IMR-90 (cell line): ENCODE data around the gene PCNX4. TPM values are rescaled to one million over a fixed set of nuclear protein-coding genes. Genes with fewer than 3 reads are reported as not detected.

Source experiments
- ATAC-seq: fragments of 200-7000 bp; cut with Tn5 transposase; 2 replicates; pipeline ENCODE4 v1.9.1; 2020; ENCODE audit warnings: low read depth, mild to moderate bottlenecking, moderate library complexity
- BruUV-seq: library from RNA; stranded (reverse); fragments of 400-500 nt; replicated peaks from 2 replicates; lab custom pipeline; 2021; lab: Mats Ljungman, UMichigan
- CTCF ChIA-PET: fragments of 300-600 bp; formaldehyde crosslinking; extraction: SDS; loops from one replicate; lab custom pipeline; 2021; ENCODE audit warnings: antibody characterized with exemption; lab: Yijun Ruan, JAX
- POLR2A ChIA-PET: fragments of 300-600 bp; sonication (Branson Sonifier 250); formaldehyde crosslinking; loops from one replicate; lab custom pipeline; 2022; ENCODE audit warnings: antibody characterized with exemption; ENCODE audit not compliant: unreplicated experiment; lab: Charles Lee
- DNase-seq: peaks from one replicate; pipeline ENCODE4 v3.0.0; 2013
- H2AFZ ChIP-seq: replicated peaks from 2 replicates; pipeline ENCODE3; 2013; ENCODE audit warnings: low read length, mild to moderate bottlenecking; ENCODE audit not compliant: poor library complexity
- H2AK5ac ChIP-seq: 2 replicates; pipeline ENCODE4 v1.6.1; 2013; ENCODE audit warnings: low read depth, low read length, inconsistent platforms
- H2AK9ac ChIP-seq: replicated peaks from 2 replicates; pipeline ENCODE3; 2013; ENCODE audit warnings: mild to moderate bottlenecking, low read depth, low read length, moderate library complexity; ENCODE audit not compliant: poor library complexity
- H2BK120ac ChIP-seq: 2 replicates; pipeline ENCODE4 v1.6.1; 2013; ENCODE audit warnings: low read depth, low read length, inconsistent platforms
- H2BK15ac ChIP-seq: 3 replicates; pipeline ENCODE4 v1.6.1; 2013; ENCODE audit warnings: low read depth, low read length, inconsistent platforms
- H2BK20ac ChIP-seq: 2 replicates; pipeline ENCODE4 v1.6.1; 2013; ENCODE audit warnings: low read depth, mild to moderate bottlenecking, inconsistent platforms, low read length, moderate library complexity
- H2BK5ac ChIP-seq: 2 replicates; pipeline ENCODE4 v1.6.1; 2013; ENCODE audit warnings: mild to moderate bottlenecking, low read depth, low read length, inconsistent platforms; ENCODE audit not compliant: poor library complexity, severe bottlenecking
- H3K14ac ChIP-seq: replicated peaks from 2 replicates; pipeline ENCODE4 v1.6.1; 2013; ENCODE audit warnings: low read depth, low read length, inconsistent platforms
- H3K18ac ChIP-seq: 2 replicates; pipeline ENCODE4 v1.6.1; 2013; ENCODE audit warnings: low read depth, low read length, control low read depth
- H3K23ac ChIP-seq: 2 replicates; pipeline ENCODE4 v1.6.1; 2013; ENCODE audit warnings: low read depth, low read length, inconsistent platforms
- H3K27ac ChIP-seq: 2 replicates; pipeline ENCODE4 v1.5.1; 2013; ENCODE audit warnings: mild to moderate bottlenecking, control low read depth, low read length; ENCODE audit not compliant: insufficient read depth
- H3K27me3 ChIP-seq: 2 replicates; pipeline ENCODE4 v1.6.1; 2013; ENCODE audit warnings: low read length; ENCODE audit not compliant: control insufficient read depth, insufficient read depth
- H3K36me3 ChIP-seq: 2 replicates; pipeline ENCODE4 v1.6.1; 2013; ENCODE audit warnings: low read length, mixed read lengths; ENCODE audit not compliant: control insufficient read depth, insufficient read depth
- H3K4ac ChIP-seq: 2 replicates; pipeline ENCODE4 v1.6.1; 2013; ENCODE audit warnings: low read depth, low read length, inconsistent platforms
- H3K4me1 ChIP-seq: 2 replicates; pipeline ENCODE4 v1.6.1; 2013; ENCODE audit warnings: low read length, mixed read lengths; ENCODE audit not compliant: control insufficient read depth, insufficient read depth
- H3K4me2 ChIP-seq: 2 replicates; pipeline ENCODE4 v1.6.1; 2013; ENCODE audit warnings: low read depth, mild to moderate bottlenecking, control low read depth, low read length, moderate library complexity
- H3K4me3 ChIP-seq: 2 replicates; pipeline ENCODE4 v1.5.1; 2013; ENCODE audit warnings: low read depth, mild to moderate bottlenecking, control low read depth, low read length, moderate library complexity; ENCODE audit not compliant: insufficient read depth
- H3K56ac ChIP-seq: 2 replicates; pipeline ENCODE4 v1.6.1; 2013; ENCODE audit warnings: low read length, inconsistent platforms; ENCODE audit not compliant: insufficient read depth; ENCODE audit errors: extremely low read depth
- H3K79me1 ChIP-seq, 2 experiments: 2 replicates each; pipeline ENCODE4 v1.6.1; 2013; ENCODE audit warnings: low read length in 2 of 2, inconsistent platforms in 1 of 2, low read depth in 1 of 2
- H3K9ac ChIP-seq: 2 replicates; pipeline ENCODE4 v1.6.1; 2013; ENCODE audit warnings: low read depth, low read length, control low read depth
- H3K9me1 ChIP-seq: 2 replicates; pipeline ENCODE4 v1.6.1; 2013; ENCODE audit warnings: low read length, inconsistent platforms; ENCODE audit not compliant: insufficient read depth
- H3K9me3 ChIP-seq: 2 replicates; pipeline ENCODE4 v1.6.1; 2013; ENCODE audit warnings: low read length; ENCODE audit not compliant: control insufficient read depth, insufficient read depth
- H4K20me1 ChIP-seq: 2 replicates; pipeline ENCODE4 v1.6.1; 2013; ENCODE audit warnings: low read length, inconsistent platforms; ENCODE audit not compliant: insufficient read depth
- H4K5ac ChIP-seq: 2 replicates; pipeline ENCODE4 v1.6.1; 2013; ENCODE audit warnings: mild to moderate bottlenecking, low read depth, low read length, control low read depth
- H4K8ac ChIP-seq, 2 experiments: 2 replicates each; pipeline ENCODE4 v1.6.1; 2013; ENCODE audit warnings: low read depth in 2 of 2, low read length in 2 of 2, control low read depth in 1 of 2, inconsistent platforms in 1 of 2
- H4K91ac ChIP-seq: 2 replicates; pipeline ENCODE4 v1.6.1; 2013; ENCODE audit warnings: low read depth, low read length, inconsistent platforms; ENCODE audit not compliant: insufficient read depth
- BHLHE40 ChIP-seq: fragments of 150-350 bp; IDR thresholded peaks from 2 replicates; pipeline ENCODE4 v1.6.1; 2016; ENCODE audit warnings: mild to moderate bottlenecking, low read depth, low read length
- CEBPB ChIP-seq: IDR thresholded peaks from 2 replicates; pipeline ENCODE4 v1.6.1; 2012; ENCODE audit warnings: low read depth, low read length, improper control_type of control experiment
- CHD1 ChIP-seq: IDR thresholded peaks from 2 replicates; pipeline ENCODE4 v1.6.1; 2012; ENCODE audit warnings: low read depth, low read length, improper control_type of control experiment
- FOS ChIP-seq: fragments of 150-350 bp; IDR thresholded peaks from 2 replicates; pipeline ENCODE4 v1.6.1; 2016; ENCODE audit warnings: low read depth, low read length
- MAFK ChIP-seq: IDR thresholded peaks from 2 replicates; pipeline ENCODE4 v1.6.1; 2012; ENCODE audit warnings: low read depth, low read length, improper control_type of control experiment
- MAZ ChIP-seq: IDR thresholded peaks from 2 replicates; pipeline ENCODE4 v1.6.1; 2012; ENCODE audit warnings: low read depth, mild to moderate bottlenecking, low read length, improper control_type of control experiment, moderate library complexity, borderline replicate concordance
- NFE2L2 ChIP-seq: fragments of 150-350 bp; IDR thresholded peaks from 2 replicates; pipeline ENCODE4 v1.6.1; 2016; ENCODE audit warnings: low read depth, mild to moderate bottlenecking, low read length
- POLR2A ChIP-seq: IDR thresholded peaks from 2 replicates; pipeline ENCODE4 v1.6.1; 2012; ENCODE audit warnings: mild to moderate bottlenecking, low read depth, low read length
- RAD21 ChIP-seq: IDR thresholded peaks from 2 replicates; pipeline ENCODE4 v1.6.1; 2012; ENCODE audit warnings: low read length, improper control_type of control experiment
- RCOR1 ChIP-seq: IDR thresholded peaks from 2 replicates; pipeline ENCODE4 v1.6.1; 2012; ENCODE audit warnings: mild to moderate bottlenecking, low read length, improper control_type of control experiment; ENCODE audit not compliant: insufficient replicate concordance
- RFX5 ChIP-seq: IDR thresholded peaks from 2 replicates; pipeline ENCODE4 v1.8.0; 2012; ENCODE audit warnings: low read depth, mild to moderate bottlenecking, low read length, moderate library complexity
- SMC3 ChIP-seq: fragments of 150-350 bp; IDR thresholded peaks from 2 replicates; pipeline ENCODE4 v1.6.1; 2016; ENCODE audit warnings: low read depth, mild to moderate bottlenecking, antibody characterized with exemption, low read length, moderate library complexity
- WGBS, 2 experiments: methylation state at CpG; one replicate each; pipeline versions ENCODE4 v1.1.5 to v1.1.7; 2013; ENCODE audit warnings: missing lambda C conversion rate in 2 of 2; ENCODE audit not compliant: insufficient read length in 1 of 2; ENCODE audit errors: extremely low coverage in 2 of 2; 5-methylcytosine and 5-hydroxymethylcytosine counted together
- dilution Hi-C: fragments of 300-500 bp; cut with HindIII; formaldehyde crosslinking; loops from one replicate; pipeline ENCODE4 v1.14.3; 2018; ENCODE audit warnings: low sequenced_read_pairs; ENCODE audit not compliant: unreplicated experiment
- in situ Hi-C: fragments of 300-500 bp; cut with MboI; formaldehyde crosslinking; loops from 3 replicates; pipeline ENCODE4 v1.14.3; 2019; ENCODE audit warnings: low sequenced_read_pairs, inconsistent platforms, mixed read lengths
- intact Hi-C: fragments of 100-400 bp; cut with micrococcal nuclease; formaldehyde crosslinking; loops from 2 replicates; pipeline ENCODE4 v1.10.0; 2022
- polyA plus RNA-seq, 3 experiments: library from polyadenylated mRNA; depleted of rRNA; stranded (reverse); fragments of >200 nt; gene quantifications; 2 replicates each; pipeline ENCODE4 v1.2.3, GENCODE V29; 2012; ENCODE audit warnings: low replicate concordance in 1 of 3
- total RNA-seq: library from RNA; depleted of rRNA; stranded (reverse); fragments of >200 nt; gene quantifications from 2 replicates; pipeline ENCODE4 v1.2.3, GENCODE V29; 2012
- TF ChIP-seq, protein P1 (sequence below): conservative IDR thresholded peaks from 2 replicates; pipeline ENCODE4 v1.5.1; 2012; ENCODE audit warnings: mild to moderate bottlenecking, low read depth, low read length, improper control_type of control experiment
- TF ChIP-seq, protein P2 (sequence below): fragments of 150-350 bp; IDR thresholded peaks from 2 replicates; pipeline ENCODE4 v1.6.1; 2016; ENCODE audit warnings: low read depth, mild to moderate bottlenecking, low read length, moderate library complexity, borderline replicate concordance
- TF ChIP-seq, protein P3 (sequence below): fragments of 150-350 bp; IDR thresholded peaks from 2 replicates; pipeline ENCODE4 v1.6.1; 2017; ENCODE audit warnings: mild to moderate bottlenecking, antibody characterized with exemption, low read length, low read depth

Gene PCNX4
- total and polyA plus RNA-seq, 2 of the 4 experiments (the other 2 are of a cell fraction) = 55.4 to 128 TPM

DNA sequence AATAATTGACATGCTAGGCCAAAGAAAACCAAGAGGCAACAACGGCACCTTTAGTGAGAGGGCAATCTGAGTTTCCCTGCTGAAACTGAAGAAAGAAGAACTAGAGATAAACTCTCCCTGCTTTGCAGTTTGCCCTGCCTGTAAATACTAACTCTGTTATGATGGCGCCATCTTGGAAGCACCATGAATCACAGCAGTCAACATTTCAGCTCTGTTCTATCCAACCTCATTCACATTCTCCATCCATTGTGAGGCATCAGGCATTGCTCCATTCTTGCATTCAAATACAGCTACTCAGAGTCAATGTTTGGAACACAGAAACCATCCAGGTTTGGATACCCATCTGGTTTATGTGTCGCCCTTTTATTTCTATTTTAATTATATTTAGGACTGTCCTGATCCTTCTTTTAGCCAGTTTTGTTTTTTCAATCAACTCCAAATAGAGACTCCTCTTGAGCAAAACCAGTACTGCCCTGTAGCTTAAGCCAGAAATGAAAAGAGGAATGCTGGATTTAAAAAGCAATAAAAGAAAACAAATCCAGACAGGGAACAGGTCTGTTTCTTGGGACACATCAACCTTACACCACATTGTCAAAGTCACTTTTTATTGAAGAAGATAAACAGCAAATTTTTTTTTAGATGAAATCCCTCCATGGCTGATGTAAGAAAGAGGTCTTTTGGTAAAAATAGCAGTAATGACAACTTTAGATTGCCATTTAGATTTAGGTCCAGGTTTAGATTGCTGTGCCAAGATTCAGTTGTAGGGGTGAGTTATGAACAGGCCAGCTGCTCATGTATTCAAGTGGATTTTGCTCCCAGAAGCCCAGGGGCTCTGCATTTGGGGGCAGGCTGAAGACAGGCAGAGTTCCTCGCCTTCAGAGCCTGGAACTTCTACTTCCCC lies 124.0 kb downstream of the PCNX4 start:
- H3K4me1 ChIP-seq = no peaks in the 10 kb centered on the region; the same call in 1 of the 2 replicates
- no peak overlapping the region for H4K8ac ChIP-seq
- in situ Hi-C loops = no loop called here
- dilution Hi-C loops = no loop called here
- no peak overlapping the region for H2BK15ac ChIP-seq
- H4K5ac ChIP-seq = no peak overlapping the region
- H3K9me3 ChIP-seq = peaks cover 2% of the 10 kb centered on the region; the same call in 1 of the 2 replicates
- H3K9ac ChIP-seq = no peak overlapping the region
- no peak overlapping the region for H2BK20ac ChIP-seq
- no peak overlapping the region for H3K4me3 ChIP-seq
- no TSS peak for BruUV-seq
- H3K36me3 ChIP-seq = no peaks in the 10 kb centered on the region
- H3K27ac ChIP-seq = no peak overlapping the region
- H3K79me1 ChIP-seq = no peaks in the 10 kb centered on the region
- no peak overlapping the region for H3K56ac ChIP-seq
- H3K4me2 ChIP-seq = no peak overlapping the region
- ChIA-PET CTCF (no interaction called here), POLR2A (no interaction called here)
- H3K9me1 ChIP-seq = no peaks in the 10 kb centered on the region
- H3K18ac ChIP-seq = no peak overlapping the region
- no peak overlapping the region for H2BK5ac ChIP-seq
- no peak overlapping the region for H2BK120ac ChIP-seq
- no peak overlapping the region for H2AFZ ChIP-seq
- DNase-seq (no peak), ATAC-seq (no peak)
- no peak overlapping the region for H3K4ac ChIP-seq
- no peak overlapping the region for H4K91ac ChIP-seq
- no peak overlapping the region for H2AK9ac ChIP-seq
- H3K14ac ChIP-seq = no peak overlapping the region
- intact Hi-C loops = no loop called here
- no peaks in the 10 kb centered on the region for H4K20me1 ChIP-seq
- H2AK5ac ChIP-seq = no peak overlapping the region
- no peak overlapping the region for H3K23ac ChIP-seq
- peaks cover 11% of the 10 kb centered on the region for H3K27me3 ChIP-seq
- 80% methylated on average over 1 of the region's 4 CpGs; no CpG with 5 or more reads in 1 of the 2 experiments for WGBS, 2 experiments
- TF ChIP-seq, protein P1, sequence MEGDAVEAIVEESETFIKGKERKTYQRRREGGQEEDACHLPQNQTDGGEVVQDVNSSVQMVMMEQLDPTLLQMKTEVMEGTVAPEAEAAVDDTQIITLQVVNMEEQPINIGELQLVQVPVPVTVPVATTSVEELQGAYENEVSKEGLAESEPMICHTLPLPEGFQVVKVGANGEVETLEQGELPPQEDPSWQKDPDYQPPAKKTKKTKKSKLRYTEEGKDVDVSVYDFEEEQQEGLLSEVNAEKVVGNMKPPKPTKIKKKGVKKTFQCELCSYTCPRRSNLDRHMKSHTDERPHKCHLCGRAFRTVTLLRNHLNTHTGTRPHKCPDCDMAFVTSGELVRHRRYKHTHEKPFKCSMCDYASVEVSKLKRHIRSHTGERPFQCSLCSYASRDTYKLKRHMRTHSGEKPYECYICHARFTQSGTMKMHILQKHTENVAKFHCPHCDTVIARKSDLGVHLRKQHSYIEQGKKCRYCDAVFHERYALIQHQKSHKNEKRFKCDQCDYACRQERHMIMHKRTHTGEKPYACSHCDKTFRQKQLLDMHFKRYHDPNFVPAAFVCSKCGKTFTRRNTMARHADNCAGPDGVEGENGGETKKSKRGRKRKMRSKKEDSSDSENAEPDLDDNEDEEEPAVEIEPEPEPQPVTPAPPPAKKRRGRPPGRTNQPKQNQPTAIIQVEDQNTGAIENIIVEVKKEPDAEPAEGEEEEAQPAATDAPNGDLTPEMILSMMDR = no peak
- TF ChIP-seq NFE2L2 (no peak), BHLHE40 (no peak), POLR2A (no peak), RFX5 (no peak), RAD21 (no peak), RCOR1 (no peak), MAZ (no peak), CEBPB (no peak), MAFK (no peak), FOS (no peak), SMC3 (no peak), CHD1 (no peak)
- TF ChIP-seq, protein P2, sequence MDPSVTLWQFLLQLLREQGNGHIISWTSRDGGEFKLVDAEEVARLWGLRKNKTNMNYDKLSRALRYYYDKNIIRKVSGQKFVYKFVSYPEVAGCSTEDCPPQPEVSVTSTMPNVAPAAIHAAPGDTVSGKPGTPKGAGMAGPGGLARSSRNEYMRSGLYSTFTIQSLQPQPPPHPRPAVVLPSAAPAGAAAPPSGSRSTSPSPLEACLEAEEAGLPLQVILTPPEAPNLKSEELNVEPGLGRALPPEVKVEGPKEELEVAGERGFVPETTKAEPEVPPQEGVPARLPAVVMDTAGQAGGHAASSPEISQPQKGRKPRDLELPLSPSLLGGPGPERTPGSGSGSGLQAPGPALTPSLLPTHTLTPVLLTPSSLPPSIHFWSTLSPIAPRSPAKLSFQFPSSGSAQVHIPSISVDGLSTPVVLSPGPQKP = no peak
- TF ChIP-seq, protein P3, sequence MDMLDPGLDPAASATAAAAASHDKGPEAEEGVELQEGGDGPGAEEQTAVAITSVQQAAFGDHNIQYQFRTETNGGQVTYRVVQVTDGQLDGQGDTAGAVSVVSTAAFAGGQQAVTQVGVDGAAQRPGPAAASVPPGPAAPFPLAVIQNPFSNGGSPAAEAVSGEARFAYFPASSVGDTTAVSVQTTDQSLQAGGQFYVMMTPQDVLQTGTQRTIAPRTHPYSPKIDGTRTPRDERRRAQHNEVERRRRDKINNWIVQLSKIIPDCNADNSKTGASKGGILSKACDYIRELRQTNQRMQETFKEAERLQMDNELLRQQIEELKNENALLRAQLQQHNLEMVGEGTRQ = no peak
